ACC112 (cell line): Measurements from ENCODE around the gene ABCC1.
A peak's percentile ranks its signal among the peaks of the same experiment; 100 is the strongest.

Experiments
- H2AFZ ChIP-seq: fragments of 200-600 bp; sonication (generic); one replicate; pipeline ENCODE4 v1.6.0; 2017; ENCODE audit warnings: antibody characterized with exemption, low read length; ENCODE audit not compliant: unreplicated experiment
- H3K27ac ChIP-seq: fragments of 200-600 bp; sonication (generic); 2 replicates; pipeline ENCODE4 v1.5.1; 2014; ENCODE audit warnings: low read depth, mild to moderate bottlenecking, antibody characterized with exemption, low read length, moderate library complexity
- H3K27me3 ChIP-seq: fragments of 200-600 bp; sonication (generic); 2 replicates; pipeline ENCODE4 v1.6.1; 2014; ENCODE audit warnings: mild to moderate bottlenecking, antibody characterized with exemption, low read length, moderate library complexity, mixed read lengths; ENCODE audit not compliant: insufficient read depth
- H3K36me3 ChIP-seq: fragments of 200-600 bp; sonication (generic); 2 replicates; pipeline ENCODE4 v1.6.1; 2016; ENCODE audit warnings: mild to moderate bottlenecking, antibody characterized with exemption, low read length, moderate library complexity, mixed read lengths; ENCODE audit not compliant: insufficient read depth
- H3K4me1 ChIP-seq: fragments of 200-600 bp; sonication (generic); one replicate; pipeline ENCODE4 v1.6.1; 2016; ENCODE audit warnings: low read length, mixed read lengths; ENCODE audit not compliant: insufficient read depth, unreplicated experiment, control insufficient read depth
- H3K4me3 ChIP-seq: fragments of 200-600 bp; sonication (generic); 2 replicates; pipeline ENCODE4 v1.5.1; 2014; ENCODE audit warnings: mild to moderate bottlenecking, low read depth, low read length
- H3K79me2 ChIP-seq: fragments of 200-600 bp; sonication (generic); one replicate; pipeline ENCODE4 v1.6.0; 2016; ENCODE audit warnings: low read length; ENCODE audit not compliant: control insufficient read depth, unreplicated experiment, insufficient read depth

The ABCC1 gene

DNA sequence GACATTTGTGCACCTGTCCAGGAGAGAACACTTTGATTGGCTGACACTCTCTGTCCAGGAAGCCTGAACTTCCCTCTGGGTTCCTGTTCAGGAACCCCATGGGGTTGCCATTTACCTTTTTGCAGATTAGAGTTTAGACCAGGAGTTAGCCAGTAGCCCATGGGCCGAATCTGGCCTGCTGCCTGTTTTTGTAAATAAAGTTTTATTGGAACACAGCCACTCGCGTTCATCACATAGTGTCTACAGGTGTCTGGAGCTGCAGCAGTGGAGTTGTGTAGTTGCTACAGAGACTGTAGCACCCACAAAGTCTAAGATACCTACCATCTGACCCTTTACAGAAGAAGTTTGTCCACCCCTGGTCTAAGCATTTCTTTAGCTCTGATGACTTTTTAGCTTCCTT is 70.9 kb downstream of the ABCC1 start:
- Histone ChIP-seq H3K36me3 (peaks cover 19% of the 10 kb centered on the region; the same call in 1 of the 2 replicates), H2AFZ (no peak overlapping the region), H3K4me1 (peaks cover 79% of the 10 kb centered on the region), H3K27ac (peak overlapping the region; percentile 87; the same call in 1 of the 2 replicates), H3K27me3 (no peaks in the 10 kb centered on the region), H3K79me2 (peaks cover 27% of the 10 kb centered on the region), H3K4me3 (no peak overlapping the region)

DNA sequence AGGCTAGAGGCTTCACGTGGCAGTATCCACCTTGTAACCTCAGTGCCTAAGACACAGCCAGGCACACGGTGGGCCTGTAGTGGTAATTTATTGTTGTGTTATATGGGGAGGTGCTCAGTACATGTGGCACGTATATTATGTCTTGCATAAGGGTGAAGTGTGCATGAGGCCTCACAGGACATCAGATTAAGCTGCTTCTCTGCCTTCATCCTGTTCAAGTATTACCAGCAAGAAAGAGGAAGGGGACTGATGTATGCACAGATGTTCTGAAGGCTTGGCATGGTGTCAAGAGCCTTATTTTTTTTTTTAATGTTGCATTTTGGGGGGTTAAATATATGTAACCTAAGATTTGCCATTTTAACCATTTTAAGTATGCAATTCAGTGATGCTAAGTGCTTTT is 71.6 kb downstream of the ABCC1 start:
- Histone ChIP-seq H3K79me2 (peaks cover 27% of the 10 kb centered on the region), H3K27me3 (no peaks in the 10 kb centered on the region), H3K27ac (peak overlapping the region; percentile 87; the same call in 1 of the 2 replicates), H3K36me3 (peaks cover 19% of the 10 kb centered on the region; the same call in 1 of the 2 replicates), H2AFZ (no peak overlapping the region), H3K4me3 (no peak overlapping the region), H3K4me1 (peaks cover 80% of the 10 kb centered on the region)

DNA sequence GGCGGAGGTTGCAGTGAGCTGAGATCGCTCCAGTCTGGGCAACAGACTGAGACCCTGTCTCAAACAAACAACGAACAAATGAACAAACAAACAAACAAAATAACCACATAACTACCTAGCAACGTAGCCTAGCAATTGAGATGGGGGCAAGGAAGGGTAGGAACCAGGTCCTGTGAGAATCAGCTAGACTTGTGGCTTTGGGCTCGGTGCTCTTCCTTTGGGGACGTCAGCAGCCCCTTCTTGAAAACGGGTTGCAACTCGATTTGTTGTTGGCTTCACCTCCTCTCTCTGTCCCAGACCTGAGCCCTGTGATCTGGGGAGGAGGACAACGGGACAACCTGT is 72.2 kb downstream of the ABCC1 start:
- peaks cover 83% of the 10 kb centered on the region for H3K4me1 ChIP-seq
- H3K4me3 ChIP-seq: no peak overlapping the region
- H3K79me2 ChIP-seq: peaks cover 24% of the 10 kb centered on the region
- H2AFZ ChIP-seq: no peak overlapping the region
- H3K27ac ChIP-seq: peak overlapping the region; percentile 87
- H3K36me3 ChIP-seq: peaks cover 15% of the 10 kb centered on the region; the same call in 1 of the 2 replicates
- no peaks in the 10 kb centered on the region for H3K27me3 ChIP-seq

DNA sequence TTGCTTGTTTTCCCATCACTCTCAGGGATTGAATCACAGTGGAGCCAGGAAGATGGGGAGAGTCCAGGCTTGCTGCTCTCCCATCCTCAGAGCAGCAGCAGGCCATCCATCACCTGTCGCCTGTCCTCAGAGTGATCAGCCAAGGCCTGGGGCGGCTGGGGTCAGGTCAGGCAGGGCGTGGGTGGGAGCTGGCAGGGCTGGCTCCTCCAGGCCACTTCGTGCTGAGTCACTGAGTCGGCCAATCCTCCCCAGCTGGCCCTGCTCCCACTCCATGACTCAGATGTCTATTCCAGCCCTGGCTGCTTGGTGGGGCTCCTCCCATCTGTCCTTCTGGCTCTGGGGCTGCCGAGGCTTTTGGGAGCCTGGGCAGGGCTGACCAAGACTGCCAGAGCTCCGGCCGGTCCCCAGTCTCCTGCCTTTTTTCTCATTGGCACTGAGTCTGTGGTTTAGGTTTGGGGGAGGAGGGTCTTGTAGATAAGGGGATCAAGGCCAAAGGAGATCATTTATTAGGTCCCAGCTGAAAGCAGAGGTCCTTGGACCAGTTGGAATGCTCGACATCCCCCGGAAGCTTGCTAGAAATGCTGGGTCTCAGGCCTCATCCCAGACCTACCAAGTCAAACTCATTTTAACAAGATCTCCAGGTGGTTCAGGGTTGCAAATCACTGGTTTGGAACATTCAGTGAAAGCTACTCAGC is 72.7 kb downstream of the ABCC1 start:
- Histone ChIP-seq H3K27ac (peak overlapping the region; percentile 87), H3K4me3 (no peak overlapping the region), H3K4me1 (peaks cover 88% of the 10 kb centered on the region), H2AFZ (no peak overlapping the region), H3K79me2 (peaks cover 26% of the 10 kb centered on the region), H3K27me3 (no peaks in the 10 kb centered on the region), H3K36me3 (peaks cover 12% of the 10 kb centered on the region; the same call in 1 of the 2 replicates)

DNA sequence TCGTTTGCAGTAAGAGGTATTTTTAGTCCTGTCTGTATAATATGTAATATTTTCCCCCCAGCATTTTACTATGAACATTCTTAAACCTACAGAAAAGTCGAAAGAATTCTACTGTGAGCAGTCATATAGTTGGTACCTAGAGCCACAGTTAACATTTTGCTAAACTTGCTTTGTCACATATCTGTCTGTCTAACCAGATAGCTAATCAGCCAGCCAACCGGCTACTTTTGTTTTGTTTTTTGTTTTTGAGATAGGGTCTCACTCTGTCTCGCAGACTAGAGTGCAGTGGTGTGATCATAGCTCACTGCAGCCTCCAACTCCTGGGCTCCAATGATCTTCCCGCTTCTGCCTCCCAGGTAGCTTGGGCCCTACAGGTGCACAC is 73.3 kb downstream of the ABCC1 start:
- H3K27me3 ChIP-seq: no peaks in the 10 kb centered on the region
- no peak overlapping the region for H2AFZ ChIP-seq
- peaks cover 31% of the 10 kb centered on the region for H3K79me2 ChIP-seq
- H3K4me1 ChIP-seq: peaks cover 86% of the 10 kb centered on the region
- peak overlapping the region; percentile 87 for H3K27ac ChIP-seq
- peaks cover 12% of the 10 kb centered on the region; the same call in 1 of the 2 replicates for H3K36me3 ChIP-seq
- H3K4me3 ChIP-seq: no peak overlapping the region

DNA sequence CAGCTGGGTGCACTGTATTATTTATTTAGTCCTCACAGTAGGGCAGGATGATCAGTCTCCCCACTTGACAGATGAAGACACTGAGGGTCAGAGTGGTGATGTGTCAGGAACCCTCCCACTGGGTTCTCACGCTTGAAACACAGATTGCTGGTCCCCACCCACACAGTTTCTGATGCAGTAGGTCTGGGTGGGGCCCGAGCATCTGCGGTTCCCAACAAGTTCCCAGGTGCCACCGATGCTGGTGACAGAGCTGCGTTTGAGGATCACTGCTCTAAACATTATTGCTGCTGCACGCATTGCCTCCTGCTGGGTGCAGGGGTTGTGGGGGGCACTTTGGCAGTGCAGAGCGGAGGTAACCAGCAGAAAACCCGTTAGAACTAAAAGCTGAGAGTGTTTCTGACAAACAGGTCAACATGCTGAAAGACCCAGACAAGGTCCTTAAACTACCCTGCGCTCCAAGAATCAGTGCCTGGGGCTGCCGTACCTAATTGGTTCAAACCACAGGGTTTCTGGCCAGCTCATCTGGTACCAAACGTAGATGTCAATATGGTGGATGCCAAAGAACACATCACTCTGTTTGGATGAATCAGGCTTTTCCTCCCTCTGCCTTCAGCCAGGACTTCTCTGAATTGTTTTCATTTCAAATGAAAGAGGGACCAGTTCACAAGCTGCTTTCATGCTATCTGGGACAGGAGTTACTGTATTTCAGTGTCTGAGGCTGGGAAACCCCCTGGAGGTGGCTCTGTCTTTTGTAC is 76.0 kb downstream of the ABCC1 start:
- H3K27ac ChIP-seq: peak overlapping the region; percentile 96
- no peak overlapping the region for H3K4me3 ChIP-seq
- H3K36me3 ChIP-seq: peaks cover 10% of the 10 kb centered on the region; the same call in 1 of the 2 replicates
- H3K4me1 ChIP-seq: peaks cover 85% of the 10 kb centered on the region
- no peaks in the 10 kb centered on the region for H3K27me3 ChIP-seq
- no peak overlapping the region for H2AFZ ChIP-seq
- H3K79me2 ChIP-seq: peaks cover 39% of the 10 kb centered on the region

DNA sequence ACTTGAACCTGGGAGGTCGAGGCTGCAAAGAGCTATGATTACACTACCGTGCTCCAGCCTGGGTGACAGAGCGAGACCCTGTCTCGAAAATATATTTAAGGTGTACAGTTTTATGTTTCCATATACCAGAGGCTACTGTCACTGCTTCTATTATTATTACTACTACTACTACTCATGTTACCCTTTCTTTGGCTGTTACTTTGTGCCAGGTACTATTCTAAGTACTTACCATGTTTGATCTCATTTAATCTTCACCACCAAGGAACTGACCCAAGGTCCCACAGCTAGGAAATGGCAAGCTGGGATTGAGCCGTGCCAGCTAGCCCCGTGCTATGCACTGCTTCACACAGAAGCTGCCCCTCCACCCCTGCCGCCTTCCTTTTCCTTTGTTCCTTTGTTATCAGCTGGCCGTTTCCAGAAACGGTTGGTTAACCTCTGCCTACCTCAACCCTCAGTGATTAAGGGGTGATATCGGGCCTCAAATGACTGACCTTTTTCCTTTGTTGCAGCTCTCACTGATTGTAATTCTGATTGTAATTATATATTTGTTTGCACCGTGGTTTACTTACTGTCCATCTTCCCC is 78.4 kb downstream of the ABCC1 start:
- no peaks in the 10 kb centered on the region for H3K27me3 ChIP-seq
- peaks cover 40% of the 10 kb centered on the region for H3K79me2 ChIP-seq
- peaks cover 69% of the 10 kb centered on the region for H3K4me1 ChIP-seq
- no peak overlapping the region for H2AFZ ChIP-seq
- H3K4me3 ChIP-seq: no peak overlapping the region
- no peak overlapping the region for H3K27ac ChIP-seq
- peaks cover 18% of the 10 kb centered on the region; the same call in 1 of the 2 replicates for H3K36me3 ChIP-seq

DNA sequence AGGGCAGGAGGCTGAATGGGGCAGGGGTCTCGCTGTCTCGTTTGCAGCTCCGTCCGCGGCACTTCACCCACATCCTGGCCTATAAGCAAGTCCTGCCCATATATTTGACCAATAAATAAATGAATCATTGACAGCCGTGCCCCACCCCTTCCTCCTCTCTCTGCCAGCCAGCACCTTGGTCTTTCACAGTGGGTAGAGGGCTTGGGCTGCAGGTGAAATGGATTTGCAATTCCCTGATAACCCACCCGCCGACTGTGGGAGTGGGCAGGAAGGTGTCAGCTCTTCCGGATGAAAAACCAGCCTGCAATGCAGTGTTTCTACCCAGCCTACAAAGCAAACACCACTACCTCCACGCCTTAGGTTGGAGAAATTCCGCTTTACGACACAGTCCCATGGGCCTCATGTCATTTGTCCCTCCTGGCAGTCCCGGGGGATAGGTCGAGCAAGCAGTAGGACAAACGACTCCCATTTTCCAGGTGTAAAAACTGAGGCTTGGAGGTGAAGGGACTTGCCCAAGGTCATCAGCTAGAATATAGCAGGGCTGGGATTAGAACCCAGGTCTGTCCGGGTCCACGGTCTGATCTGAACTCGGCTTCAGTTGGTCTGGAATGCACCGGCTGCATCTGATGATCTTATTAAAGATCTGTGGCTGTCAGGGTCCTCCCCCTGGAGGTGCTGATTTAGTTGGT is 79.0 kb downstream of the ABCC1 start:
- H3K36me3 ChIP-seq: peaks cover 21% of the 10 kb centered on the region
- no peak overlapping the region for H3K4me3 ChIP-seq
- H3K79me2 ChIP-seq: peaks cover 37% of the 10 kb centered on the region
- no peaks in the 10 kb centered on the region for H3K27me3 ChIP-seq
- peak overlapping the region; percentile 51 for H3K27ac ChIP-seq
- H2AFZ ChIP-seq: no peak overlapping the region
- peaks cover 63% of the 10 kb centered on the region for H3K4me1 ChIP-seq

DNA sequence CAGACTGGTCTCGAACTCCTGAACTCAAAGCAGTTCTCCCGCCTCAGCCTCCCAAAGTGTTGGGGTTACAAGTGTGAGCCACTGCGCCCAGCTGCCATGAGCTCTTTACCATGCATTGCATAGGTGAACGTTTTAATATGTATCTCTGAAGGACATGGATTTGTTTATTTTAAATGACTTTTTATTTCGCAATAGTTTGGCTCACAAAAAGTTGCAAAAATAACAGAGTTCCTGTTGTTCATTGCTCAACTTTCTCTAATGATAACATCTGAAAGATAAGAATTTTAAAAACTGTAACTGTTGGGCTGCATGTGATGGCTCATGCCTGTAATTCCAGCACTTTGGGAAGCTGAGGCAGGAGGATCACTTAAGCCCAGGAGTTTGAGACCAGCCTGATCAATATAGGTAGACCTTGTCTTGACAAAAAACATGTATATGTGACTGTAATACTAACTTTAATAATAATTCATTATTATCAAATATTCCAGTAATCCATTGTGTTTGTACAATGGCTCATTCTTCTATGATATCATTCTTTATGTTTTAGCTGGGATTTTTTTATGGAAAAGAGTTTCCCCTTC is 80.1 kb downstream of the ABCC1 start:
- H2AFZ ChIP-seq: no peak overlapping the region
- no peaks in the 10 kb centered on the region for H3K27me3 ChIP-seq
- H3K4me3 ChIP-seq: no peak overlapping the region
- peaks cover 33% of the 10 kb centered on the region for H3K79me2 ChIP-seq
- peak overlapping the region; percentile 51 for H3K27ac ChIP-seq
- H3K36me3 ChIP-seq: peaks cover 19% of the 10 kb centered on the region
- peaks cover 55% of the 10 kb centered on the region for H3K4me1 ChIP-seq

DNA sequence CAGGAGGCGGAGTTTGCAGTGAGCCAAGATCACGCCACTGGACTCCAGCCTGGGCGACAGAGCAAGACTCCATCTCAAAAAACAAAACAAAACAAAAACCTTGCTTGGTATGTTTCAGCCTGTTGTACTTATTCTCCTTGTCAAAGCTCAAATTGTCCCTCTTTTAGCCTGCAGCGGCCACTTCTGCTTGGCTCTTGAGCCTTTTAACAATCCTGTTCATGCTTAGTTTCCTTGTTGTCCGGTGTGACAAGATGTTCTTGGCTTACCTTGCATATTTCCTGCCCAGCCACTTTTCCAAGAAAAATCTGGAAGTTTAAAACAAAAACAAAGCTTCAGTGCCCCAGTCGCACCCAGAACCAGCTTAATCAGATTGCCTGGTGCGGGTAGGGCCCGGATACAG is 81.0 kb downstream of the ABCC1 start:
- H3K27me3 ChIP-seq: no peaks in the 10 kb centered on the region
- H3K4me1 ChIP-seq: peaks cover 45% of the 10 kb centered on the region
- H3K79me2 ChIP-seq: peaks cover 33% of the 10 kb centered on the region
- peak overlapping the region; percentile 51; the same call in 1 of the 2 replicates for H3K27ac ChIP-seq
- H2AFZ ChIP-seq: no peak overlapping the region
- peaks cover 16% of the 10 kb centered on the region for H3K36me3 ChIP-seq
- H3K4me3 ChIP-seq: no peak overlapping the region
